Neural progenitor cell (in vitro differentiated cells): ENCODE data around the gene LEPR.

Source experiments
- CTCF ChIP-seq: fragments of 200-600 bp; sonication (generic); IDR thresholded peaks from 2 replicates; pipeline ENCODE4 v1.5.1; 2017; ENCODE audit warnings: antibody characterized with exemption, mild to moderate bottlenecking
- EZH2 ChIP-seq: fragments of 200-600 bp; sonication (generic); IDR thresholded peaks from 2 replicates; pipeline ENCODE4 v1.6.1; 2017; ENCODE audit warnings: antibody characterized with exemption, mild to moderate bottlenecking, moderate library complexity
- EZH2phosphoT487 ChIP-seq: fragments of 200-600 bp; sonication (generic); IDR thresholded peaks from 2 replicates; pipeline ENCODE4 v1.6.1; 2017; ENCODE audit warnings: antibody characterized with exemption

- TF ChIP-seq CTCF = no peak
- TF ChIP-seq EZH2 = no peak
- no peak for TF ChIP-seq EZH2phosphoT487
These were observed 24.4 kb upstream of the LEPR start for GRCh38 chr1:65395887-65396612.
